Muscle layer of colon (tissue), 2 donors: ENCODE data around the gene CHTF18.

Source experiments
- H3K27ac ChIP-seq: one replicate; pipeline ENCODE4 v1.7.0; 2013; ENCODE audit warnings: low read depth, mild to moderate bottlenecking, low read length, moderate library complexity
- H3K27me3 ChIP-seq, 2 donors: one replicate each; pipeline ENCODE4 v1.7.0; 2013; ENCODE audit warnings: low read length in 2 of 2, mild to moderate bottlenecking in 2 of 2; ENCODE audit not compliant: insufficient read depth in 2 of 2, control insufficient read depth in 1 of 2
- H3K36me3 ChIP-seq: one replicate; pipeline ENCODE4 v1.7.0; 2013; ENCODE audit warnings: mild to moderate bottlenecking, low read length; ENCODE audit not compliant: insufficient read depth
- H3K4me1 ChIP-seq: one replicate; pipeline ENCODE4 v1.7.0; 2013; ENCODE audit warnings: mild to moderate bottlenecking, low read length; ENCODE audit not compliant: insufficient read depth
- H3K4me3 ChIP-seq, 2 donors: one replicate each; pipeline ENCODE4 v1.7.0; 2013; ENCODE audit warnings: low read length in 2 of 2, low read depth in 1 of 2, mild to moderate bottlenecking in 1 of 2, moderate library complexity in 1 of 2
- H3K9ac ChIP-seq: one replicate; pipeline ENCODE4 v1.7.0; 2013; ENCODE audit warnings: low read length
- H3K9me3 ChIP-seq: one replicate; pipeline ENCODE4 v1.7.0; 2013; ENCODE audit warnings: mild to moderate bottlenecking, low read length
- donor health status: abdominal sarcoma.
- donor health status: Adenocarcinoma of cecum.

CHTF18 gene

DNA sequence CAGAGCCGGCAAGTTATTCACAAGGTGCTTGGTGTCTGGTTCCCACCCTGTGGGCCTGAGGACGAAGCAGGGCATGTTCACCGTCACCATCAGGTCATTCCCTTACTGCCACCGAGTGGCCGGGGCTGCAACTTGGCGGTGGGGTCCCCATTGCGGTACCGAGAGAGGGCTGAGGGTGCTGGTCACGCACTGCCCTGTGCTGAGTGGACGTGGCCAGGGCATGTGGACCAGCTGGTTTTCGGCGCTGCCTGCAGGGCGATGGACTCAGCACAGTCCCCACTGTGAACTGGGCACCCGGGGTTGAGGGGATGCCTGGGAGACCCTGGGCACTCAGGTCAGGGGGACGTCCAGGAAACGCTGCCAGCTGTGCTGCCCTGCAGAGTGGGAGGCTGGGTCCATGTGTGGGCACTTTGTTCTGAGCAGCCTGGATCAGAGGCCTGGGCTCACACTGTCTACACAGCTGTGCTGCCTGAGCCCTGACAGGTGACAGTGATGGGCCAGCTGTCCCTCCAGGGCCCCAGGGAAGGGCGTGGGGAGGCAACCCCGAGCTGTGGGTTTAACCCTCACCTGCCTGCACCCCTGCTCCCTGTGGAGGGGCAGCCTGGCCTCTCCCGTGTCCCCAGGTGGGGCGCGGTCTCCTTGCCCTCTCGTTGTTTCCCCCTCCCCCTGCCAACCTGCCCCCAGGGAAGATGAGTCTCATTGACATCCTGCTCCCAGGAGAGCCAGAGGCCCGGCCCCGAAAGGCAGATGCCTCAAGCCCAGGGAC lies 51.4 kb downstream of the CHTF18 start:
- Histone ChIP-seq H3K27ac (no peak overlapping the region), H3K9ac (no peak overlapping the region), H3K36me3 (no peaks in the 10 kb centered on the region), H3K4me1 (no peaks in the 10 kb centered on the region), H3K27me3 (peaks cover 0 to 21% of the 10 kb centered on the region in 2 donors), H3K9me3 (peaks cover 9% of the 10 kb centered on the region), H3K4me3 (no peak overlapping the region)

DNA sequence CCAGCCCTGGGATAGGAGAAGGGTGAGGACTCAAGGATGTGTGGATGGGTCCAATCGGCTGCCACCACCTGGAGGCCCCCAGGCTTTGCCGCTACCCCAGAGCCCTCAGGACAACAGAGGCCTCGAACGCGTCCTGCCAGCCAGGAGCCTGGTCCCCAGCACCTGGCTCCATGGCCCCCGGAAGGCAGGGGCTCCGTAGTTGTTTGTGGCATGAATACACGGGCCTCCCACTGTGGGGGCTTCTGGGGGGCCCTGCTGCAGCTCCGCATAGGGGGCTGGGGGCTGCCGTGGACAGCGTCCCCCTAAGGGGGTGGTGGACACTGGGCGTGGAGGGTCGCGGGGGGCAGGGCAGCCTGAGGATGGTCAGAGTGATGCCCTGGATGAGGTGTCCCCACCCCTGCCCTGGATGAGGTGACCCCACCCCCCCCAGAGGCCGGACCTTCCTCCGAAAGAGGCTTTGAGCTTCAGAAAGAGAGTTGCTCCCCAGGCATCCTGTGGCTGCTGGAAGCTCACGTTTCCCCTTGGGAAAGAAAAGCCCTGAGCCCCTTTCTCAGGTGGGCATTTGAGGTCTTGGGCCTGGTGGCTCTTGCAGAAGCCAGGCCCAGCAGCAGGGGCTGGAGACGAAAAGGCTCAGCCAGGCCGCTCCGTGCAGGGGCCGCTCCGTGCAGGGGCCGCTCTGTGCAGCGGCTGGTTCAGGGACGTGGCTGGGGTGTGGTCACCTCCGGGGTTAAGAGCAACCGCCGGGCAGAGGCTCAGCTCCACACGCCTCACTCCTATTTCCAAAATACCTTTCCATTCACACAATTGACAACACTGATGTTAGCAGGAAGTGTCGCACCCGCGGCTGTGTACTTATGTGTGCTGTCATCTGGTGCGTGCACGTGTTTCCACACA lies 52.4 kb downstream of the CHTF18 start:
- H3K9ac ChIP-seq, result no peak overlapping the region
- peaks cover 0 to 21% of the 10 kb centered on the region in 2 donors for H3K27me3 ChIP-seq
- H3K4me3 ChIP-seq, result no peak overlapping the region

DNA sequence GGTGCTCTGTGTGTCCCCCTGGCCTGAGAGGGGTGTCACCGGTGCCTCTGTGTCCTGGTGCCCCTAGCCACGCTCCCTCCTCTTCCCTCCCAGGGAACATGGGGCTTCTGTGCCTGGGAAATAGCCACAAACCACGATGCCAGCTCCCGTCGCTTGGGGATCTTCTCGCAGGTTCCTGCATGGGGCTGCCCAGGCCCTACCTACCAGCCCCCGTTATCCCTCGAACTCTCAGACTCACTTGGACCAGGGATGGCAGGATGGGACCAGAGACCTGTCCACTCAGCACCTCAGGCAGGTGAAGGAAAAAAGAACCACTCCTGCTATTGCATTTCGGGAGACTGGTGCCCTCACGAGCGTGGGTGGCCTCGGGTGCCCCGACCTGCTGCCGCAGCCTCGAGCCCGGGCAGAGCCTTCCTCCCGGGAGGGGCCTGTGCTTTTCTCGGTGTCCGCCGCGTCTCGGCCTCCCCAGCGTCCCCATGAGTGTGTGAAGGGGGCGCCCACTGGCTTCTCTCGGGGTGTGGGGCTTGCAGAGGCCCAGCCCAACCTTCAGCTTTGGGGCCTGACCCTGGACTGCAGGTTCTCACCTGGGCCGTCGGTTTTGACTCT lies 53.1 kb downstream of the CHTF18 start:
- H3K9ac ChIP-seq, result no peak overlapping the region
- no peak overlapping the region for H3K4me3 ChIP-seq
- H3K36me3 ChIP-seq, result no peaks in the 10 kb centered on the region
- no peaks in the 10 kb centered on the region for H3K9me3 ChIP-seq
- H3K4me1 ChIP-seq, result no peaks in the 10 kb centered on the region
- no peak overlapping the region for H3K27ac ChIP-seq
- H3K27me3 ChIP-seq, result peaks cover 0 to 21% of the 10 kb centered on the region in 2 donors

More for the DNA sequence above, 52.4 kb downstream of the CHTF18 start:
- Histone ChIP-seq H3K36me3 (no peaks in the 10 kb centered on the region), H3K27ac (no peak overlapping the region), H3K9me3 (peaks cover 5% of the 10 kb centered on the region), H3K4me1 (no peaks in the 10 kb centered on the region)

DNA sequence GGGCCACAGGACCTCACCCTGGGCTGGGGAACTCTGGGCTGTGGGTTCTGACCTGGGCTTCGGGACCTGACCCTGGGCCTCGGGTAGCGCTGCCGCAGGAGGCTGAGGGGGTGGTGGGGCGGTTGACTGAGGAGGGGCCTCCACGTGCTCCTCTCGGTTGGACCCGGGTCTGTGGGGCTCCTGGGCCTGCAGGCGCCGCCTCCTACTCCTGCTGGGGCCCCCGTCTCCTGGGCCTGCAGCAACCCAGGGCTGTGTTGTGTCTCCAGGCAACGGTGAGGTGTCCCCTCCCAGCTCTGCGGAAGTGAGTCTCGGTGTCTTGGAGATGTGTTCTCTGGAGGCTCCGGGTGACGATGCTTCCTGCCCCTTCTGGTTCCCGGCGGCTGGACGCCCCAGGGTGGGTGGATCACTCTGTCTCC lies 53.6 kb downstream of the CHTF18 start:
- Histone ChIP-seq H3K27me3 (peaks cover 0 to 21% of the 10 kb centered on the region in 2 donors), H3K27ac (no peak overlapping the region), H3K9ac (no peak overlapping the region)

DNA sequence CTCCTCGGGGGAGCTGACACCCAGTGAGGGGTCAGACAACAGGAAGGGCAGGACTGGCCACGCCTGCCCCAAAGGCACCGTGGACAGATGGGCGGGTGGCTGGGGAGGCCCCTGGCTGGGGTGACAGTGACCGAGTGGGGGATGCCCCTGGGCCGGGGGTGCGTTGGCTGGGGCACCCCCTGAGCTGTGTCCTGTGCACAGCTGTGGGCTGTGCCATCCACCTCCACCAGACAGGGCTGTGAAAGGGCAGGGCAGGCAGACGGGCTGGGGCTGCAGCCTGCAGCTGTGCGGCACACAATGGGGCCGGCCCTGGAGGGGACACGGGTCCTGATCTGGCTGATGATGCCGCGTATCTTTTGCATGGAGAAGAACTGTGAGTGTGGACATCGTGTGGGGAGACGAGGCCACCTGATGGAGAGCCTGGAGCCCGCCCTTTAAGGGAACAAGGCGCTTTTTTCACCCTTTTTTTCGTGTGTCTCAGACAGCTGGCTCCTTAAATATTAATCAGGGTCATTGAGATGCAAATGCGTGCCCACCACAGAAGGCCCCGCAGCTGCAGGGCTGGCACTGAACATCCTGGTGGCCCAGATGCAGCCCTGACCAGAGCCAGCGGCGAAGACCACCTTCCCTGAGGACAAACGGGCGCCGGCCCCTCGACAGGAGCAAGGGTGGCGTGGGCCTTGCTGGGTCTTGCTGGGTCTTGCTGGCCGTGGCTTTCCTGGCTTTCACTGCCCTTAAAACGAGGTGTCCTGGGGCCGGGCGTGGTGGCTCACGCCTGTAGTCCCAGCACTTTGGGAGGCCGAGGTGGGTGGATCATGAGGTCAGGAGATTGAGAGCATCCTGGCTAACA lies 54.5 kb downstream of the CHTF18 start:
- Histone ChIP-seq H3K9ac (no peak overlapping the region), H3K36me3 (no peaks in the 10 kb centered on the region), H3K27me3 (peaks cover 0 to 21% of the 10 kb centered on the region in 2 donors)

More for the DNA sequence above, 53.6 kb downstream of the CHTF18 start:
- H3K4me1 ChIP-seq, result no peaks in the 10 kb centered on the region
- no peaks in the 10 kb centered on the region for H3K9me3 ChIP-seq
- H3K4me3 ChIP-seq, result no peak overlapping the region
- H3K36me3 ChIP-seq, result no peaks in the 10 kb centered on the region

DNA sequence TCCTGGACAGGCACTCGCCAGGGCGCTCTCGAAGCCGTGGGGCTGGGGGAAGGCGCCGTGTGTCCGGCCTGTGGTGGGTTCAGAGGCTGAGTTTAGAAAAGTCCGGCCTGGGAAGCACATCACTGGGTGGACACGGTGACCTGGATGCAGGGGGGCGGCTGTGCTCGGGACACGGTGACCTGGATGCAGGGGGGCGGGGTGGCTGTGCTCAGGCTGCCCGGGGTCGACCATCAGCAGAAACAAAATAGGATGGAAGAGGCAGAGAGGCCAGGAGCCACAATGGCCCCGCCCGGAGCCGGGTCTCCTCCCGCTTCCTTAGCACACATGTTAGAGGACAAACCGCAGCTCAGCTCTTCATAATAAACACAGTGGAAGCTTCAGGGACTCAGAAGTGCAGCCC lies 55.4 kb downstream of the CHTF18 start:
- H3K36me3 ChIP-seq, result no peaks in the 10 kb centered on the region
- H3K9ac ChIP-seq, result no peak overlapping the region
- no peak overlapping the region for H3K4me3 ChIP-seq
- H3K4me1 ChIP-seq, result no peaks in the 10 kb centered on the region
- H3K27ac ChIP-seq, result no peak overlapping the region
- H3K27me3 ChIP-seq, result peaks cover 0 to 21% of the 10 kb centered on the region in 2 donors
- H3K9me3 ChIP-seq, result no peaks in the 10 kb centered on the region

More for the DNA sequence above, 54.5 kb downstream of the CHTF18 start:
- H3K9me3 ChIP-seq, result no peaks in the 10 kb centered on the region
- H3K4me1 ChIP-seq, result no peaks in the 10 kb centered on the region
- H3K4me3 ChIP-seq, result no peak overlapping the region
- no peak overlapping the region for H3K27ac ChIP-seq

DNA sequence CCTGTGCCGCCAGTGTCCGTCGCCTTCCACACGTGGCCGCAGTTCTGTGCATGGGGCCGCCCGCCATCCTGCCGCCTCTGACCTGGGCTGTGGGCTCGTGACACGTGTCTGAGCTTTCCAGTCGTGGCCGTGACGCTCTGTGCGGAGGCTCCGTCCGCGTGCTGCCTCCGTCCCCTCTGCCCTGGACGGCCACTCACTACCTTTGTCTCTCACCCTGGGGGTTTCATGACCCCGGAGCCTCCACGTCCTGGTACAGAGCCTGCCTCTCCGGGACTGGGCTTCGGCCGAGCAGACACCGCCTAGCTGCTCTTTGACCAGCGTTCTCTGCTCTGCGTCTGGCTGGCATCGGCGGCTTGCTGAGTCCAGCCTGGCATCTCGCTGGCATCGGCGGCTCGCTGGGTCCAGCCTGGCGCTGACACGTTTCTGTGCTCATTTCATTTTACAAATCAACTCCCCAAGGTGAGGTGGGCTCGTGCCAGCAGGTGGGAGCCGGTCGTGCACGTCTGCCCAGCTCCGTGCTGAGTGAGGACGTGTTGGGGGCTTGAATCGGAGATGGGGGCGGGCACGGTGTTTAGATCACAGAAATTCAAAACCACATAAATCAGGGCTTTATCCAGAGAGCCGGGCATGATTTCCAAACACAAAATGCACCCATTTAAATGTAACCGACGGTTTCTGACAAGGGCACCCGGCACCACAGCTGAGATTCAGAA lies 56.4 kb downstream of the CHTF18 start:
- H3K9ac ChIP-seq, result no peak overlapping the region
- no peaks in the 10 kb centered on the region for H3K36me3 ChIP-seq
- H3K27ac ChIP-seq, result no peak overlapping the region
- no peaks in the 10 kb centered on the region for H3K9me3 ChIP-seq
- H3K4me3 ChIP-seq, result no peak overlapping the region
- H3K27me3 ChIP-seq, result peaks cover 0 to 15% of the 10 kb centered on the region in 2 donors
- no peaks in the 10 kb centered on the region for H3K4me1 ChIP-seq

DNA sequence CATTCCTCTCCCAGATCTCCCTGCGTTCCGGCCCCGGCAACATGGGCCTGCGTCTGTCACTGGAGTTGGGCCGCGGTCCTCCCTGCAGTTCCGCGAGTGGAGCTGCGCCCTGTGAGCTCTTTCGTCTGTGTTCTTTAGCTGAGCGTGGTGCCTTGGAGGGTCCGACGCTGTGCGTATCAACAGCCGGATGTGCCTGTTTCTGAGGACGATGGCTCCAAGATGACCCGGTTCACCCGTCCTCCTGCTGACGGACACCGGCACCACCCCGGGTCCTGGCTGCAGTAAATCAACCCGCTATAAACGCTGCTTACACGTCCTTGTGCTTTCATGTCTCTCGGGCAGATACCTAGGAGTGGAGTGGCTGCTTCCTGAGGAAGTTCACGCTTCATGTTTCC lies 56.9 kb downstream of the CHTF18 start:
- no peak overlapping the region for H3K4me3 ChIP-seq
- no peaks in the 10 kb centered on the region for H3K9me3 ChIP-seq
- H3K27ac ChIP-seq, result no peak overlapping the region
- no peak overlapping the region for H3K9ac ChIP-seq
- no peaks in the 10 kb centered on the region for H3K4me1 ChIP-seq
- no peaks in the 10 kb centered on the region for H3K36me3 ChIP-seq
- H3K27me3 ChIP-seq, result peaks cover 0 to 10% of the 10 kb centered on the region in 2 donors

DNA sequence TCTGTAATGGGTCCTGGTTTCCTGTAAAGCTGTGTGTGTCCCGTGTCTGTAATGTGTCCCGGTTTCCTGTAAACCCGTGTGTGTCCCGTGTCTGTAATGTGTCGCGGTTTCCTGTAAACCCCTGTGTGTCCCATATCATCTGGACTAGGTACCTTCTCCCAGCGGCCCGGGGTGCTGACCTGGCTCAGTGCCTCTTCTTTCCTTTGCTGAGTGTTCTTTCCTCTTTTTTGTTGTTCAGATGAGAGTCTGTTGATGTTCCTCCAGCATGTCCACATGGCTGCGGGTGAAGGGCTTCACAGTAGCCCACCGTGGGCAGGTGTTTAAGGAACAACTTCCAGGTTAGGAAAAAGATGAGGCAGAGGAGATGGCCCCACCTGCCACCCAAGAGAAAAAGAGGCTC lies 58.7 kb downstream of the CHTF18 start:
- Histone ChIP-seq H3K36me3 (no peaks in the 10 kb centered on the region), H3K27me3 (peaks cover 0 to 4% of the 10 kb centered on the region in 2 donors), H3K9ac (no peak overlapping the region), H3K4me1 (no peaks in the 10 kb centered on the region), H3K27ac (no peak overlapping the region), H3K4me3 (no peak overlapping the region), H3K9me3 (no peaks in the 10 kb centered on the region)
